Measurements from ENCODE around the gene CXCR6.
"Not testable (repeated sequence)": the region's sequence is repeated elsewhere in the genome, so short reads cannot be mapped to it uniquely, and the experiment has no call there.

Gene CXCR6

GRCh38 chr3:45990181-45990580 is 46.9 kb downstream of the CXCR6 start:
- no peak for DNase-seq (ENCODE audit: low spot score)

GRCh38 chr3:45991341-45991740 is 48.1 kb downstream of the CXCR6 start:
- no peak for DNase-seq (ENCODE audit: low spot score)

GRCh38 chr3:45992133-45992729 is 49.0 kb downstream of the CXCR6 start:
- DNase-seq (ENCODE audit: low spot score) = no peak

- DNase-seq (ENCODE audit: low spot score) = no peak
Measured at GRCh38 chr3:45992821-45993221, 49.6 kb downstream of the CXCR6 start.

- DNase-seq (ENCODE audit: low spot score) = no peak
Measured at GRCh38 chr3:45993421-45994027, 50.3 kb downstream of the CXCR6 start.

GRCh38 chr3:45994419-45995235 is 51.4 kb downstream of the CXCR6 start:
- no peak for DNase-seq (ENCODE audit: low spot score)

DNA sequence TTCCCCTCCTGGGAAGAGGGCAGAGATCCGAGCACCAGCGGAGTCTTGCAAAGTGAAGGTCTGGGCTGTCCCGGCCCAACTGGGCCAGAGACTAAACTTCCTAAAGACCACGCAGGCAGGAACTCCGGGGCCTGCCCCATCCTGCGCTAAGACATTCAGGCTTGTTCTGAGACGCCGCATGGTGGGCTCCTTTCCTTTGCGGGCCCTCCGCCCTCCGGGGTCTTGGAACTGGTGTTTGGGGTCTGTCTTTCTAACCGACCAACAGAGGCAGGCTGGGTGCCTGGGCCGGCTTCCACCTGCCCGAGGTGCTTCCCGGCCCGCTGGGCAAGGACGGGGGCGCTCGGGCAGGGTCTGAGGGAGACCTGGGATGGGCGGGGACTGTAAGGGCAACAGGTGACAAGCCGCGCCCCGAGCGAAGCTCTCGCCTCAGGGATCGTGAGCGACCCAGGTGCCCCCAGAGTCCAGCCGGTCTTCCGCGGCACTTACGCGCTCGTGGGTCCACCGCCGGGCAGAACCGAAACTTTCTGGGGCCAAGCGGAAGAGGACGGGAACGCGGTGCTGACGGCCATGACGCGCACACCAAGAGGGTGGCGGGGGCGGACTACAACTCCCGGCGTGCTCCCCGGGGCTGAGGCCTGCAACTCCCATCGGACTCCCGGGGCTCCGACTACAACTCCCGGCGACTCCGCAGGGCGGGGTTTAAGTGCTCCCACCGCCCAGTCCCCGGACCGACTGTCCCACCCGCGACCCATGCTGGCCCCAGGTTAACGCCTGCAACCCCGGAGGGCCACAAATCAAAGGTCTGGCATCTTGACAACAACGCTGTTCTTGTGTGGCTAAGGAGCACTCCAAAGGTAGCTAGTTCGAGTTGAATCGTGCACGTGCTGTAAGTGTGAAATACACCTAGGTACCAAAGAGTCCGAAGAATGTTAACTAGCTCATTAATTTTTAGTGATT is 52.2 kb downstream of the CXCR6 start, which contains the start of gene FYCO1:
TSS of gene FYCO1 (minus strand) at position 589 of the 957 bp plus-strand sequence. CDS start 10,914 bp downstream, outside the sequence.
- DNase-seq (ENCODE audit: low spot score) = peak; percentile 89

- DNase-seq (ENCODE audit: low spot score) = not testable (repeated sequence)
Measured at GRCh38 chr3:45997499-45997898, 54.2 kb downstream of the CXCR6 start.

GRCh38 chr3:45997942-45998341 is 54.7 kb downstream of the CXCR6 start:
- no peak for DNase-seq (ENCODE audit: low spot score)

Measured in globus pallidus (tissue), 1 donor.